GM23338 (cell line): ENCODE data around the gene WDR5B.

Experiments used
- CREB1 ChIP-seq: fragments of 250-450 bp; sonication (Bioruptor Pico); IDR thresholded peaks from 2 replicates; pipeline ENCODE4 v1.5.0; 2020; ENCODE audit warnings: low read depth, mild to moderate bottlenecking, moderate library complexity
- EZH2 ChIP-seq: fragments of 200-600 bp; sonication (generic); IDR thresholded peaks from one replicate; pipeline ENCODE4 v1.8.0; 2017; ENCODE audit warnings: antibody characterized with exemption, mild to moderate bottlenecking, low read depth; ENCODE audit not compliant: unreplicated experiment
- EZH2phosphoT487 ChIP-seq: fragments of 200-600 bp; sonication (generic); IDR thresholded peaks from one replicate; pipeline ENCODE4 v1.8.1; 2018; ENCODE audit warnings: antibody characterized with exemption; ENCODE audit not compliant: unreplicated experiment
- JUNB ChIP-seq: IDR thresholded peaks from one replicate; pipeline ENCODE4 v1.6.1; 2016; ENCODE audit warnings: antibody characterized with exemption; ENCODE audit not compliant: unreplicated experiment
- NANOG ChIP-seq: IDR thresholded peaks from 2 replicates; pipeline ENCODE4 v1.6.1; 2016; ENCODE audit warnings: antibody characterized with exemption, borderline replicate concordance
- POLR2AphosphoS5 ChIP-seq: IDR thresholded peaks from 2 replicates; pipeline ENCODE4 v1.6.1; 2016; ENCODE audit warnings: antibody characterized with exemption, low read depth
- STAT1 ChIP-seq: IDR thresholded peaks from one replicate; pipeline ENCODE4 v1.6.1; 2016; ENCODE audit warnings: antibody characterized with exemption; ENCODE audit not compliant: unreplicated experiment
- ZNF114 ChIP-seq: fragments of 250-450 bp; sonication (Bioruptor Pico); IDR thresholded peaks from 2 replicates; pipeline ENCODE4 v1.5.0; 2020; ENCODE audit warnings: mild to moderate bottlenecking, moderate library complexity
- ZNF331 ChIP-seq: fragments of 250-450 bp; sonication (Bioruptor Pico); IDR thresholded peaks from 2 replicates; pipeline ENCODE4 v1.5.0; 2020; ENCODE audit warnings: low read depth, mild to moderate bottlenecking, moderate library complexity
- TF ChIP-seq, protein P1 (sequence below), 2 experiments: fragments of 200-600 bp in 1 of 2; sonication (generic) in 1 of 2; conservative IDR thresholded peaks; 2 replicates each; pipeline versions ENCODE4 v1.5.1 to v1.6.1; 2016 to 2017; ENCODE audit warnings: antibody characterized with exemption in 2 of 2, low read depth in 2 of 2, mild to moderate bottlenecking in 2 of 2, moderate library complexity in 1 of 2
- TF ChIP-seq, protein P2 (sequence below): IDR thresholded peaks from one replicate; pipeline ENCODE4 v1.6.1; 2018; ENCODE audit warnings: antibody characterized with exemption; ENCODE audit not compliant: unreplicated experiment
- TF ChIP-seq, protein P3 (sequence below): IDR thresholded peaks from 2 replicates; pipeline ENCODE4 v1.6.1; 2016; ENCODE audit warnings: antibody characterized with exemption

DNA sequence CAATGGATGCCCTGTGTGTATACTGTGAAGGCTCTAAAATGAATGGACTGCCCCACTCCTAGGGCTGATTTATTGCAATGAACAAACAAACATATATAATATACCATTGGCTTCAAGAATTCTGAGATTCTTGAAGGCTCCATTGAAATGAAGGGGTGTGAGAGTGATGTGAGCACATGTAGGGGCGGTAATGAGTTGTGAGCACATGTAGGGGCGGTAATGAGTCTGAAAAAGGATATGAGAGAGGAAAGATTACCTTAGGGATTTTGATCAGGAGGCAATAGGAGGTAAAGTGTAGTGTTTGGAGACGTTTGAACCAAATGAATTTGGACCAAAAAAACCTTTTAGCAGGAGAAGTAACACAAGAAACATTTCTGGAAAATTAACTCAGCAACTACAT, 28.2 kb downstream of the WDR5B start:
- no peak for TF ChIP-seq JUNB
- TF ChIP-seq POLR2AphosphoS5: no peak
- TF ChIP-seq EZH2phosphoT487: no peak
- TF ChIP-seq, protein P1, sequence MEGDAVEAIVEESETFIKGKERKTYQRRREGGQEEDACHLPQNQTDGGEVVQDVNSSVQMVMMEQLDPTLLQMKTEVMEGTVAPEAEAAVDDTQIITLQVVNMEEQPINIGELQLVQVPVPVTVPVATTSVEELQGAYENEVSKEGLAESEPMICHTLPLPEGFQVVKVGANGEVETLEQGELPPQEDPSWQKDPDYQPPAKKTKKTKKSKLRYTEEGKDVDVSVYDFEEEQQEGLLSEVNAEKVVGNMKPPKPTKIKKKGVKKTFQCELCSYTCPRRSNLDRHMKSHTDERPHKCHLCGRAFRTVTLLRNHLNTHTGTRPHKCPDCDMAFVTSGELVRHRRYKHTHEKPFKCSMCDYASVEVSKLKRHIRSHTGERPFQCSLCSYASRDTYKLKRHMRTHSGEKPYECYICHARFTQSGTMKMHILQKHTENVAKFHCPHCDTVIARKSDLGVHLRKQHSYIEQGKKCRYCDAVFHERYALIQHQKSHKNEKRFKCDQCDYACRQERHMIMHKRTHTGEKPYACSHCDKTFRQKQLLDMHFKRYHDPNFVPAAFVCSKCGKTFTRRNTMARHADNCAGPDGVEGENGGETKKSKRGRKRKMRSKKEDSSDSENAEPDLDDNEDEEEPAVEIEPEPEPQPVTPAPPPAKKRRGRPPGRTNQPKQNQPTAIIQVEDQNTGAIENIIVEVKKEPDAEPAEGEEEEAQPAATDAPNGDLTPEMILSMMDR (conservative IDR thresholded peaks at IDR 0.05; ENCODE audit: low read depth in 2 of 2): peak; percentile 26 to 30
- TF ChIP-seq NANOG: no peak
- no peak for TF ChIP-seq EZH2
- TF ChIP-seq CREB1 (CRISPR knock-in tag): no peak
- TF ChIP-seq, protein P2, sequence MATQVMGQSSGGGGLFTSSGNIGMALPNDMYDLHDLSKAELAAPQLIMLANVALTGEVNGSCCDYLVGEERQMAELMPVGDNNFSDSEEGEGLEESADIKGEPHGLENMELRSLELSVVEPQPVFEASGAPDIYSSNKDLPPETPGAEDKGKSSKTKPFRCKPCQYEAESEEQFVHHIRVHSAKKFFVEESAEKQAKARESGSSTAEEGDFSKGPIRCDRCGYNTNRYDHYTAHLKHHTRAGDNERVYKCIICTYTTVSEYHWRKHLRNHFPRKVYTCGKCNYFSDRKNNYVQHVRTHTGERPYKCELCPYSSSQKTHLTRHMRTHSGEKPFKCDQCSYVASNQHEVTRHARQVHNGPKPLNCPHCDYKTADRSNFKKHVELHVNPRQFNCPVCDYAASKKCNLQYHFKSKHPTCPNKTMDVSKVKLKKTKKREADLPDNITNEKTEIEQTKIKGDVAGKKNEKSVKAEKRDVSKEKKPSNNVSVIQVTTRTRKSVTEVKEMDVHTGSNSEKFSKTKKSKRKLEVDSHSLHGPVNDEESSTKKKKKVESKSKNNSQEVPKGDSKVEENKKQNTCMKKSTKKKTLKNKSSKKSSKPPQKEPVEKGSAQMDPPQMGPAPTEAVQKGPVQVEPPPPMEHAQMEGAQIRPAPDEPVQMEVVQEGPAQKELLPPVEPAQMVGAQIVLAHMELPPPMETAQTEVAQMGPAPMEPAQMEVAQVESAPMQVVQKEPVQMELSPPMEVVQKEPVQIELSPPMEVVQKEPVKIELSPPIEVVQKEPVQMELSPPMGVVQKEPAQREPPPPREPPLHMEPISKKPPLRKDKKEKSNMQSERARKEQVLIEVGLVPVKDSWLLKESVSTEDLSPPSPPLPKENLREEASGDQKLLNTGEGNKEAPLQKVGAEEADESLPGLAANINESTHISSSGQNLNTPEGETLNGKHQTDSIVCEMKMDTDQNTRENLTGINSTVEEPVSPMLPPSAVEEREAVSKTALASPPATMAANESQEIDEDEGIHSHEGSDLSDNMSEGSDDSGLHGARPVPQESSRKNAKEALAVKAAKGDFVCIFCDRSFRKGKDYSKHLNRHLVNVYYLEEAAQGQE: no peak
- TF ChIP-seq, protein P3, sequence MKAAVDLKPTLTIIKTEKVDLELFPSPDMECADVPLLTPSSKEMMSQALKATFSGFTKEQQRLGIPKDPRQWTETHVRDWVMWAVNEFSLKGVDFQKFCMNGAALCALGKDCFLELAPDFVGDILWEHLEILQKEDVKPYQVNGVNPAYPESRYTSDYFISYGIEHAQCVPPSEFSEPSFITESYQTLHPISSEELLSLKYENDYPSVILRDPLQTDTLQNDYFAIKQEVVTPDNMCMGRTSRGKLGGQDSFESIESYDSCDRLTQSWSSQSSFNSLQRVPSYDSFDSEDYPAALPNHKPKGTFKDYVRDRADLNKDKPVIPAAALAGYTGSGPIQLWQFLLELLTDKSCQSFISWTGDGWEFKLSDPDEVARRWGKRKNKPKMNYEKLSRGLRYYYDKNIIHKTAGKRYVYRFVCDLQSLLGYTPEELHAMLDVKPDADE: no peak
- no peak for TF ChIP-seq STAT1
- no peak for TF ChIP-seq ZNF114 (CRISPR knock-in tag)
- TF ChIP-seq ZNF331: no peak
